PC-9 (cell line): ENCODE measurements around the gene MNS1. TPM values are rescaled to one million over a fixed set of nuclear protein-coding genes. Genes with fewer than 3 reads are reported as not detected.

Experiments
- BruUV-seq: library from RNA; stranded (reverse); fragments of 400-500 nt; replicated peaks from 2 replicates; lab custom pipeline; 2021; lab: Mats Ljungman, UMichigan
- CTCF ChIA-PET: fragments of 300-600 bp; sonication (Branson Sonifier 250); formaldehyde crosslinking; loops from one replicate; lab custom pipeline; 2022; ENCODE audit warnings: antibody characterized with exemption; lab: Charles Lee
- POLR2A ChIA-PET: fragments of 300-600 bp; sonication (Branson Sonifier 250); formaldehyde crosslinking; loops from one replicate; lab custom pipeline; 2022; ENCODE audit warnings: antibody characterized with exemption; ENCODE audit not compliant: unreplicated experiment; lab: Charles Lee
- DNase-seq, 2 experiments: peaks; one replicate each; pipeline versions ENCODE4 v3.0.0 to v3.0.0-alpha.2; 2015 to 2022; ENCODE audit warnings: mixed read lengths in 1 of 2
- H2AFZ ChIP-seq: fragments of 200-600 bp; sonication (generic); 2 replicates; pipeline ENCODE4 v1.8.1; 2017; ENCODE audit warnings: antibody characterized with exemption
- H3F3A ChIP-seq: fragments of 200-600 bp; sonication (generic); 2 replicates; pipeline ENCODE4 v1.8.1; 2017; ENCODE audit warnings: antibody characterized with exemption, mild to moderate bottlenecking, low read depth; ENCODE audit not compliant: insufficient read depth
- H3K27ac ChIP-seq: fragments of 200-600 bp; sonication (generic); 2 replicates; pipeline ENCODE4 v1.6.1; 2016; ENCODE audit warnings: mixed run types
- H3K27me3 ChIP-seq: fragments of 200-600 bp; sonication (generic); 2 replicates; pipeline ENCODE4 v1.6.1; 2016; ENCODE audit warnings: low read depth, mixed run types; ENCODE audit not compliant: insufficient read depth
- H3K36me3 ChIP-seq: fragments of 200-600 bp; sonication (generic); 2 replicates; pipeline ENCODE4 v1.6.1; 2016; ENCODE audit warnings: low read depth, mixed run types
- H3K4me1 ChIP-seq: fragments of 200-600 bp; sonication (generic); replicated peaks from 2 replicates; pipeline ENCODE4 v1.6.1; 2016; ENCODE audit warnings: mixed run types; ENCODE audit not compliant: insufficient read depth
- H3K4me2 ChIP-seq: fragments of 200-600 bp; sonication (generic); 2 replicates; pipeline ENCODE4 v1.6.1; 2017; ENCODE audit warnings: mixed run types
- H3K4me3 ChIP-seq: fragments of 200-600 bp; sonication (generic); 2 replicates; pipeline ENCODE4 v1.6.1; 2016; ENCODE audit warnings: mixed run types
- H3K79me2 ChIP-seq: fragments of 200-600 bp; sonication (generic); 2 replicates; pipeline ENCODE4 v1.6.1; 2017; ENCODE audit warnings: low read depth, mixed run types
- H3K9me2 ChIP-seq: fragments of 200-600 bp; sonication (generic); 2 replicates; pipeline ENCODE4 v1.8.1; 2017; ENCODE audit warnings: mild to moderate bottlenecking; ENCODE audit not compliant: insufficient read depth
- H3K9me3 ChIP-seq: fragments of 200-600 bp; sonication (generic); 2 replicates; pipeline ENCODE4 v1.8.1; 2016; ENCODE audit warnings: low read depth; ENCODE audit not compliant: insufficient read depth
- H4K20me1 ChIP-seq: fragments of 200-600 bp; sonication (generic); 2 replicates; pipeline ENCODE4 v1.8.1; 2017; ENCODE audit not compliant: insufficient read depth
- EZH2 ChIP-seq: fragments of 200-600 bp; sonication (generic); IDR thresholded peaks from 2 replicates; pipeline ENCODE4 v1.8.0; 2017; ENCODE audit warnings: antibody characterized with exemption, low read depth
- intact Hi-C: fragments of 100-400 bp; cut with micrococcal nuclease; formaldehyde crosslinking; loops from one replicate; pipeline ENCODE4 v1.10.0; 2022; ENCODE audit not compliant: unreplicated experiment
- total RNA-seq: library from RNA; stranded (reverse); gene quantifications from 2 replicates; pipeline ENCODE4 v1.2.3, GENCODE V29; 2021
- TF ChIP-seq, protein P1 (sequence below): fragments of 200-600 bp; sonication (generic); conservative IDR thresholded peaks from 2 replicates; pipeline ENCODE4 v1.6.1; 2017; ENCODE audit warnings: mixed run types, antibody characterized with exemption, mild to moderate bottlenecking, moderate library complexity

The MNS1 gene
- total RNA-seq, 1 experiment from 2014 or later = 16.2 TPM

DNA sequence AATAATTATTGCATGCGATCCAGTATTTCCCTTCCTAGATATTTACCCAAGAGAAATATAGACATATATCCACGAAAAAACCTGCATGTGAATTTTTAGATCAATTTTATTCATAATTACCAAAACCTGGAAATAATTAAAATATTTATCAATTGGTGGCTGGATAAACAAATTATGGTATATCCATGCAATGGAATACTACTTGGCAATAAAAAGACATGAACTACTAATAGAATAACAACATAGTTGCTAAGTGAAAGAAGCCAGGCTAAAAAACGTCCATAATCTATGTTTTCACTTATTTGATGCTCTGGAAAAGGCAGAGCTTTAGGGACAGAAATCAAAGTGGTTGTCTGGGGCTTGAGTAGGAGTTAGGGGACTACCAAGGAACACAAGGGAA lies 79.0 kb downstream of the MNS1 start:
- Histone ChIP-seq H3K4me1 (no peaks in the 10 kb centered on the region), H3K27ac (no peak overlapping the region), H2AFZ (no peak overlapping the region), H3K4me3 (no peak overlapping the region), H4K20me1 (no peaks in the 10 kb centered on the region), H3K79me2 (no peaks in the 10 kb centered on the region), H3K4me2 (no peak overlapping the region), H3K9me2 (no peaks in the 10 kb centered on the region), H3K27me3 (no peaks in the 10 kb centered on the region), H3K36me3 (no peaks in the 10 kb centered on the region), H3K9me3 (no peaks in the 10 kb centered on the region), H3F3A (no peaks in the 10 kb centered on the region)
- no TSS peak for BruUV-seq
- CTCF ChIA-PET = no interaction called here
- TF ChIP-seq, protein P1, sequence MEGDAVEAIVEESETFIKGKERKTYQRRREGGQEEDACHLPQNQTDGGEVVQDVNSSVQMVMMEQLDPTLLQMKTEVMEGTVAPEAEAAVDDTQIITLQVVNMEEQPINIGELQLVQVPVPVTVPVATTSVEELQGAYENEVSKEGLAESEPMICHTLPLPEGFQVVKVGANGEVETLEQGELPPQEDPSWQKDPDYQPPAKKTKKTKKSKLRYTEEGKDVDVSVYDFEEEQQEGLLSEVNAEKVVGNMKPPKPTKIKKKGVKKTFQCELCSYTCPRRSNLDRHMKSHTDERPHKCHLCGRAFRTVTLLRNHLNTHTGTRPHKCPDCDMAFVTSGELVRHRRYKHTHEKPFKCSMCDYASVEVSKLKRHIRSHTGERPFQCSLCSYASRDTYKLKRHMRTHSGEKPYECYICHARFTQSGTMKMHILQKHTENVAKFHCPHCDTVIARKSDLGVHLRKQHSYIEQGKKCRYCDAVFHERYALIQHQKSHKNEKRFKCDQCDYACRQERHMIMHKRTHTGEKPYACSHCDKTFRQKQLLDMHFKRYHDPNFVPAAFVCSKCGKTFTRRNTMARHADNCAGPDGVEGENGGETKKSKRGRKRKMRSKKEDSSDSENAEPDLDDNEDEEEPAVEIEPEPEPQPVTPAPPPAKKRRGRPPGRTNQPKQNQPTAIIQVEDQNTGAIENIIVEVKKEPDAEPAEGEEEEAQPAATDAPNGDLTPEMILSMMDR = no peak
- TF ChIP-seq EZH2 = no peak
- no peak for DNase-seq
- POLR2A ChIA-PET = no interaction called here
- intact Hi-C loops = no loop called here

DNA sequence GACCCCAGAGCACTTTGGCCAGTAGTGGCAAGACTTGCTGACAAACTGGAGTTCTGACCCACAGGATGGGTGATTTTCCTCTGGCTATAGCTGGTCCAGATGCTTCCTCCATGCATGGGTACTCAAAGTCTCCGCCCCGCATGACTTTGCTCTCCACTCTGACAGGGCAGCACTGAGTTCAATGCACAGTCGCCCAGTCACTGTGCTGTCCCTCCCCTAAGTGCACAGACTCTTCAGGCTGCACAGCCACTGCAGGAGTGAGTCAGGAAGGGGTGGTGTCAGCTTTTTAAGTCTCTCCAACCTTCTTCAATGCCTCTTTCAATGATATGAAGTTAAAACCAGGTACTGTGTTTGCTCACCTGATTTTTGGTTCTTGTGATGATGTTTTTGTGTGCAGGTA lies 81.9 kb downstream of the MNS1 start:
- Histone ChIP-seq H3K27me3 (no peaks in the 10 kb centered on the region), H3K4me1 (no peaks in the 10 kb centered on the region), H4K20me1 (no peaks in the 10 kb centered on the region), H3K36me3 (no peaks in the 10 kb centered on the region), H3K4me3 (no peak overlapping the region), H2AFZ (no peak overlapping the region), H3K4me2 (no peak overlapping the region), H3K9me2 (no peaks in the 10 kb centered on the region), H3K27ac (no peak overlapping the region), H3K79me2 (no peaks in the 10 kb centered on the region), H3K9me3 (no peaks in the 10 kb centered on the region), H3F3A (no peaks in the 10 kb centered on the region)
- ChIA-PET POLR2A (no interaction called here), CTCF (no interaction called here)
- BruUV-seq = no TSS peak
- intact Hi-C loops = no loop called here
- no peak for TF ChIP-seq EZH2
- TF ChIP-seq, protein P1 = no peak
- no peak for DNase-seq

Other genes with a start within 250 kb of the MNS1 start
- 12.6 and 24.6 TPM in 2 replicates for gene RFX7, start 221.3 kb downstream of the MNS1 start, total RNA-seq
- 9.1 and 11.8 TPM in 2 replicates for gene TEX9, start 99.7 kb downstream of the MNS1 start, total RNA-seq